HG03097 (cell line): ENCODE data around the gene OSBPL5.

ENCODE experiments used
- ATAC-seq: cut with Tn5 transposase; IDR thresholded peaks from one replicate; pipeline ENCODE4 v1.9.1; 2021; ENCODE audit not compliant: unreplicated experiment, low FRiP score

The OSBPL5 gene

DNA sequence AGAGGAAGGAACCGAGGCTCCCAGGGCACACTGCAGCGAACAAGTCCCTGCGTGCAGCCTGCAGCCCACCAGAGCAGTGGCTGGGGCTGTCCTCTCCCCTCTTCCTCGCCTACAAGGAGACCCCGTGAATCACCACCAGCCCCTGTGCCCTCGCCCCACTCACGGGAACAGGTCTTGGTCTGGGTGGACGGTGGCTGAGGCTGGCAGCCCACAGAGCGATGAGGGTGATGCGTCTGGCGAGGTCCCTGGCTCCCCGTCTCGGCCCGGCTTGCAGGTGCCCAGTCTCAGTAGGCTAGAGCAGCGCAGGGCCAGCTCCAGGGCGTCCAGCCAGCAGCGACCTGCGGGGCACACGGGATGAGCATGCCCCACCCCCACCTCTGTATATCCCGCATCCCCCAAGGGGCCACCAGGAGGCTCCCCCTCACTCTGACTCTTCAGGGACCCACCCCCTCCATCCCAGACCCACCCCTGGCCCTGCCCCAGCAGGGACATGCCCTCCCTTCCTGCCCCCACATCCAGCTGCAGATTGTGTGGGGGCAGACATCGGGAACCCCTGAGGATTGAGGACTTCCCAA is 57.4 kb downstream of the OSBPL5 start:
- no peak for ATAC-seq

DNA sequence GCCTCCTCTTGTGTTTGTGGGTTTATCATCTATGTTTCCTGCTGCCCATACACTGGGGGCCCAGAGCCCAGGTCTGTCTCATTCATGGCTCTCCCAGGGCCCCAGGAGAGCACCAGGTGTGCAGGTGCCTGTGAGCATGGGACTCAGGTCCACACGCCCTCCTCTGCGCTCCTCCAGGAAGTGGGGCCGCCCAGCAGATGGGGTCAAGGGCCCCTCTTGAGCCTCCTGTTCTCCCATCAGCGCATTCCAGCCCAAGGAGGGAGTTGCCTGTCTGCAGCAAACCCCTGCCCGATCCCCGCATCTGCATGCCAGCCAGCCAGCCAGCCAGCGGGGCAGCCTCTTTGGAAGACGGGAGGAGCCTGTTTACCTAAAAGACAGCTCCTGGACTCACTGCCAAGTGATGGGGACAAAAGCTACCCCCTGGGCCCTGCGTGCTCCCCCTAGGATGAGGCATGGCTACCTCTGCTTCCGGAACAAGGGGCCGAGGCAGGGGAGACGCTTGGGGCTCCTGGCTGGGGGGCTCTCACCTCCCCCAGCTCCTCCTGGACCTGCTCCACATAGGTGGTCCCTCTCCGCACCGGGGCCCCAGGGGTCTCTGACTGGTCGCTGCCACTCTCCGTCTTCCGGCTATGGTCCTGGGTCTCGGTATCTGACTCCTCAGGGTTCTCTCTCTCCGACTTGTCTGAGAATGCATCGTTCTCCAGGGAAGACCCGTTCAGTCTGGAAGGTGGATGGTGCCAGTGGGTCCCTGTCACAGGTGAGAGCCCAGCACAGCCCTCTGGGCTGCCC is 58.2 kb downstream of the OSBPL5 start:
- no peak for ATAC-seq

DNA sequence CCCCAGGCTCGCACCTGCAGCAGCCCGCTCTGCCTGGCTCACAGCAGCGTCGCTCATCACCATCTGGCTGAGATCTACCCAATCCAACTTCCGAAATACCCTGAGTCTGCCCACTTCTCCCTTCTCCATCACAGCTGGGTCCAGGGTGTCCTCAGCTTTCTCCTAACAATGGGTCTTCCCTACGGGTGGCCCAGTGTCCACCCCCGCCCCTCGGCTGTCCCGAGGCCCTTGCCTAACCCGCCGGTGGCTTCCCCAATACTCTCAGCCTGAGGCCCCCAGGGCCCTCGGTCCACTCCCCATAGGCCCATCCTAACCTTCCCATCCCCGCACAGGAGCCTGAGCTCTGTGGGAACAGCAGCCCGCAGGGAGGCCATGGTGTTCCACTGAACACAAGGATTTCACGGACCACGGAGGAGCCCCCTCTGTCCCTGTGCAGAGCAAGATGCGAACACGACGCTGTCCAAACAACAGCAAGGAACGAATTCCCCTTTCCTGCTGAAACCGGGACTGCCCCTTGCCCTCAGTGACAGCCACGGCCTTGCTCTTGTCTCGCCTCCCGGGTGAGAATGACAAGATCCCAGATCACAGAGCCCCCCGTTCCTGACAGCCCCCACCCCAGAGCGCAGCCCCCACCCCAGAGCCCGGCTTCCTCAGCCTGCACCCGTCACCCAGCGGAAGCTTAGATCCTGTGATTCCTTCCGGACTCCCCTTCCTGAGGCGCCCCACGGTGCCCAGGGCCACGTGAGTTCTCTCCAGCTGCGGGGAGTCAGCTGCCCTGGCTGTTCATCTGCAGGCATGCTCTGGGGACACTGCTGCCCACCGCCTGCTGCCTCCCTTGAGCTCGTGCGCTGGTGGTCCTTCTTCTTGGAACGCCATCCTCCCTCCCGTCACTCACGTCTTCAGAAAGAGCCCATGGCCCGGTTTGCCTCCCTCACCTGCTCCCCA is 59.0 kb downstream of the OSBPL5 start:
- ATAC-seq = no peak

DNA sequence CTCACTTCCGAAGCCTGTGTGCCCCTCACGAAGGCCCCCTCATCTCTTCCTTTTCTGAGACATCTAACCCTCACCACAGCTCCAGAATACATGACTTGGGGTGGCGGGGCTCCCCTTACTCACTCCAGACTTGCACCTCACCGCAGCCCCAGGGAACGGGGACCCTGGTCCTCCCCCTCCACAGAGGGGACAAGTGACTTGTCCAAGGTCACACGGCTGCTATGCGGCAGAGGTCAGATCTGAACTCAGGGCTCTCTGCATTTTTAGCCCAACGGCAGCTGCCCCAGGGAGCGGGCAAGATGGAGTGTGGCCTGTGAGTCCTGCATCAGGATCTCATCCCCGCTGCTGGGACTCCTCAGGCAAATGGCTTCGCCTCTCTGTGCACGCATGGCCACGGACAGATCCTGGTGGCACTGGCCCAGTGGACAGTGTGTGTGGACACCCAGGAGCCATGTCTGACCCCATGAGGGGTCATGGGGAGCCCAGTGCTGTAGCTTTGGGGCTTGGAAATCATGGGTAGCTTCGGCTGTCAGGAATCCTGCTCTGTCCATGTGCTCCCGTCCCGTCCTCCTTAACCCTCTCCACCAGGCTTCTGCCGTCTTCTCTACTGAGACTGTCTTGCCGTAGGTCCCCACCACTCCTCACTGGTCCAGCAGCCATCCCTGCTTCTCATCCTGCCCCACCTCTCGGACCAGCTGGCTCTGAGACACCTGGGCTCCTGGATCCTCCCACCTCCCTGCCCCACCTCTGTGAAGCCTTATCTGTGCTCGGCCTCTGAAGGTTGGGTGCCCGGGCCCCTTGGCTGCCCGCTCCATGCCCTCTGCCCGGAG is 59.9 kb downstream of the OSBPL5 start:
- ATAC-seq = no peak

DNA sequence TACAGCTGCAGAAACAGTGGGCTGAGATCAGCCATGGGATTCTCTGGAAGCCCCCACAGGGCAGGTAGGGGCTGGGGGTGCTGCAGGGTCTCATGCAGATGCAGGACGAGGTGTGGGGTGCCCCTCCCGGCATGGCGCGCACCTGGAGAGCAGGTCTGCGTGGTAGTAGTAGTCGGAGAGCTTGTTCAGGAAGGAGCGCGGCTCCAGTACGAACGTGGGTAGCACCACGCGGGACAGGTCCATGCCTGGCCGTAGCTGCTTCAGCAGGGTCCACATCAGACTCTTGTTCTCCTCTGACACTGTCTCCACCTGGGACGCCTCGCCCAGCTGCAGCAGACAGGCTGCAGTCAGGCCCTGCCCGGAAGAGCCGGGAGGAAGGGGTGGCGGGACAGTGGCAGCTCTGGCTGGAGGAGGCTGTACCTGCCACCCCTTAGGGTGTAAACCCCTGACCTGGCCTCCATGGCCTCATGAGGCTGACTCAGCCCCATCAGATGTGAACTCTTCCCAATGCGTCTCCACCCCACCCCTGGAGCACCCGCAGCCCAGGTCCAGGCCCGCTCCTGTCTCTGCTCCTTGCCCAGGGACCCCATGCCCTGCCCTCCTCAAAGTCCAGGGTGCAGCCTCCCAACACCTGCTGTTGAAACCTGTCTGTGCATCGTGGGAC is 60.9 kb downstream of the OSBPL5 start:
- ATAC-seq = no peak

DNA sequence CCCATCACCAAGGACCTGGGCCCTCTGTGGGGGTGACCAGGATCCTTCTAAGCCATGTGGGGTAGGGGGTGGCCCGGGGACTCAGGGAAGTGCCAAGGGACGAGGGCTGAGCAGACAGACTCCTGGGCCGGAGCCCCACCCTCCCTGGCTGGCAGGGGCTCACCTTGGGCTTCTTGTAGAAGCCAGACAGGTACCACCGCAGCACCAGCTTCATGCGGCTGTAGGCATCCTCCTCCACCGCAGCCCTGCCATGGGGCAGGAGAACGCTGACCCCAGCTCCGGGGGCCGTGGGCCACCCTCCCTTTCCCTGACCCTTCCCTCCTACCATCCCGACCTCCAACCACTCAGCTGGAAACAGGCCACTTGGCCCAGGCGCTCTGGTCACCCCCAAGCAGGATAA is 62.0 kb downstream of the OSBPL5 start:
- no peak for ATAC-seq

DNA sequence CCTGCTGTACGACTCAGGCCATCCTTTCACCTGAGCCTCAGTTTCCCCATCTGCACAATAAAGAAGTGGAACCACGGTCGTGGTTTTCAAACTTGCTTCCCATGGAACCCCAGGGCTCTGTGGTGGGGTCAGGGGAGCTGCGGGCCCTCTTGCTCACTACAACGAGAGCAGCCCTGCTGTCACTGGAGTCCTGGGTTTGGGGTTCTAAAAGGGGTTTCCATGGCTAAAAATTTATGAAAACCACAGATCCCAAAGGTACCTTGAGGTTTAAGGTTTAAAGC is 62.5 kb downstream of the OSBPL5 start:
- no peak for ATAC-seq

DNA sequence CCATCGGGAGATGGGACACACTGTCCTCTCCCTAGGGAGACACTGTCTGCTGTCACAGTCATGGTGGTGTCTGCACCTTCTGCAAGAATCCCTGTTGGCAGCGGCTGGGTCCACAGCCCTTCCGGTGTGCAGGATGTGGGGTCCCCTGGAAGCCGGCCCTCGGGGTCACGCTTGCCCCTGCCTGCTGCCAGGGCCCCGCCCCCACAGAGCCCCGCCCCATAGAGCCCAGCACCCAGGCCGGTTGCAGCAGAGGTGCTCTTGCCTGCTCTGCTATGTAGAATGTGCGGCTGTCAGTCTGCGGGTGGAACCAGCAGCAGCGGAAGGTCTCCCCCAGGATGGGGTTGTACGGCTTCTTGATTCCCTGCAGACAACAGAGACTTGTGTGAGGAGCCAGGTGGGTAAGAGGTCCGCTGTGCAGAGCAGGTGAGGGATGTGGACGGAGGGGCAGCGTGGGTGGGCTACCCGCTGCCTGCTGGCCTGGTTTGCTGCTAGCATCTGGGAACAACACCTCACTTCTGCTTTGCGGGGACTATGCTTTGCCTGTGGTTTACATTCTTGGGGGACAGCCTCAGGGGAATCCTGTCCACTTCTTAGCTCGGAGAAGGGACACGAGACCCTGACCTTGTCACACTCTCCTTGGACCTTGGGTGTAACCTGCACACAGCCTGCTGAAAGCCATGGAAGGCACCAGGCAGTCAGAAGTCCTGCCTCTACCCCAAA is 63.0 kb downstream of the OSBPL5 start:
- no peak for ATAC-seq

DNA sequence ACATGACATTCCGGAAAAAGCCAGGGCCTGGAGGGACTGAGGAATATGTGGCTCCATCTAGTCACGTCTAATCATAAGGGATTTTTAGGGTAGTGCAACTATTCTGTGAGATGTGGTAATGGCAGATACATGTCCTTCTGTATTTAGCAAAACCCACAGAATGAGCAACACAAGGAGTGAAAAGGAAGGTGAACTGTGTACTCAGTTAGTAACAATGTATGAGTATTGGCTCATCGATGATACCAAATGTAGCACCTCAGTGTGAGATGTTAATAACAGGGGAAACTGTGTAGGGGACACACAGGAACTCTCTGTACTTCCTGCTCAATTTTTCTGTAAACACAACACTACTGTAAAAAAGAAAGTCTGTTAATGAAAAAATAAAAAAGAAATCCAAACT is 65.9 kb downstream of the OSBPL5 start:
- ATAC-seq = no peak

DNA sequence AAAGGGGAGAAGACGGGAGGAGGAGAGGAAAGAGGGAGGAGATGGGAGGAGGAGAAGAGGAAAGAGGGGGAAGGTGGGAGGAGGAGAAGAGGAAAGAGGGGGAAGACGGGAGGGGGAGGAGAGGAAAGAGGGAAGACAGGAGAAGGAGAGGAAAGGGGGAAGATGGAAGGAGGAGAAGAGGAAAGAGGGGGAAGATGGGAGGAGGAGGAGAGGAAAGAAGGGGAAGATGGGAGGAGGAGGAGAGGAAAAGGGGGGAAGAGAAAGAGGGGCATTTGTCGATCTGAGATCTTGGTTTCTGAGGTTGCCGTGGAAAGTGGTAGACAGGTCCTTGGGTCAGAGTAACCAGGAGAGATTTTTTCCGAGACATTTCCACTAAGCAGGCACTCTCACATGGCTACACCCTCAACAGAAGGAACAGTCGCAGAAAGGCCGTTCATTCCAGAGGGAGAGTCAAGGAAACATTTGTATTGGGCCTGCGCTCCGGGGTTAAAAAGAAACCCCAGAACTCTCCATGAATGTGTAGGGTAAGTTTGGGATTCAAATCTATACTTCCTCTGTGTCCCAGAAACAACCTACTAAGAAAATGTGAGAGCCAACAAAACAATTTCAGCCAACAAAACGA is 68.1 kb downstream of the OSBPL5 start:
- ATAC-seq = no peak

DNA sequence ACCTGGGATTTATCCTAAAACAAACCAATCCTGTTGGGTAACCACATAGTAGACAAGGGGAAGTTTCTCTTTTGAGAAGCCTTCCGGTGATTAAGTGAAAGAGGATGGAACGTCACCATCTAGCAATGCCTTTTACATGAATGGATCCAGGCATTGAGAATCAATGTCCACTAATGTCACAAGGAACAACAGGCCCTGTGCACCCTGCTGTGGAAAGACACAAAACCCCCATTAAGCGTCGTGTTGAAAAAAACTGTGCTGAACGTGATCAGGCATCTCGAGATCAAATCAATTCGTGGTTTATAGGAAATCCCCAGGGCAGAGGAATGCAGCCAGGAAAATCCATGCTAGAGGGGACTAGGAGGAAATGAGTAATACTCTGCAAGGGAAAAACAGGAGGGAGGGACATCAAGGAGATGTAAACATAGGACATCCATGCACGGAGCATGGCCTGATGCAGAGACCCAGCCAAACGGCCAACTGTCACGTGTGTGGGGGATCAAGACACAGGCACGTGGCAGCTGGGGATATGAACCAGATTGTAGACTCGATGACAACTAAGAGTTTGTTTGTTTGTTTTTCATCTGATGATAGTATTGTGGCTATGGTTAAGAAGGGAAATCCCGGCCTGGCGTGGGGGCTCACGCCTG is 69.3 kb downstream of the OSBPL5 start:
- ATAC-seq = no peak

DNA sequence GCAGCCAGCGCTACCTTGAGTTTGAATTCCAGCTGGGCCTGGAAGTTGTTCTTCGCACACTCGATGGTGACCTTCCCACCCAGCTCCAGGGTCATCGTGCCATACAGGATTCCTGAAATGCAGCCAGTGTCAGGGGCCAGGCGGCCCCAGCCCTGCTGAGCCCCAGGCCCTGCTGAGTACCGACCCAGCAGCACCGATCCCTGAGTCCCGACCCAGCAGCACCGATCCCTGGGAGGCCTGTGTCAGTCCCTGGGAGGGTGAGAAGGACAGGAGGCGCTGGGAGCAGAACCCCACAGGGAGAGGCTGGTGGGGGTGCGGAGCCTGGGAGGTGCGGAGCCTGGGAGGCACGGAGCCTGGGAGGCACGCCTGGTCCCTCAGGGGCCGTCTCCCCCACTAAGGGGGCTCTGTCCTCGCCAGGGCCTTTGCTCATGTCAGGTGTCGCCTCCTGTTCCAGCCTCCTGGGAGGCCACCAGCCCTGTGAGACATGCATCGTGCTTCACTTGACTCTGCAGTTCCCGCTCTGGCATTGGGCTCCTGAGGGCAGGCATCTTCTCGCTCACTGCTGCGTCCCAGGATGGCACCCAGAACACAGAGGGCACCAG is 70.8 kb downstream of the OSBPL5 start:
- ATAC-seq = no peak

DNA sequence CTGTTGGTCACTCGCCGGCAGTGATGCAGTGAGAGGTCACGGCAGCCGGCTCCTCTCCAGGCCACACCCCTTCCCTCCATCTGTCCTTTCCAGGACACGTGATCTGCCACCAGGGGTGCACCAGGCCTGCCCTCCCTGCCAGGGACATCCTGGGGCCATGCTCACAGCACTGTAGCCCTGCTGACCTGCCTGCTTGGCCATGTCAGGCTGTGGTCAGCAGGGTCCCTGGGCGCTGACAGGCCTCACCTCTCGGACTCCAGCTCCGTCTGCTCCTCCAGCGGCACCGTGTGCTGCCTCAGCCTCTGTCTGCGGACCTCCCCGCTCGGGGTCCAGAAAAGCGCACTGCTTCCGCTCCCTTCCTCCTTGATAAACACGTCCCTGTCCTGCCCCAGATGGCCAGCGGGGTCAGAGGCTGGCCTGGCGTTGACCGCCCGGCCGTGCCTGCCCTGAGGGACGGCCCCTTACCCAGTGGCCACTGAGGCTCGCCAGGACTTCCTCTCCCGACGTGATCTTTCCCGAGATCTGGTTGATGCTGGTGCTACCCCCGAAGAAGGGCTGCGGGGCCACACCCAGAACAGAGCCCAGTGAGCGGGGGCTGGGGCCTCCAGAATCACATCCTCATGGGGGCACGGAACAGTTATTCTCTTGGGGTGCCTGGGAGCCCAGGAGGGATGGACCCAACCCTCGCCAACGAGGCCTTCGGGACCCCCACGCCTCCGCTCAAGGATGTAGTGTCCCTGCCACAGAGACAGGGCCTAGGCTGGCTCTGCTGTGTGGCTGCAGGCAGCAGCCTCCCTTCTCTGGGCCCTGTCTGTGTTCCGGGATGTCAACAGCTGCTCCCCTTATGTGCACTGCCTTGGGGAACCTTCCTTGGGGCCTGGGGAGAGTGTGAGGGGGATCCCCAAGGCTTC is 71.6 kb downstream of the OSBPL5 start:
- ATAC-seq = no peak

DNA sequence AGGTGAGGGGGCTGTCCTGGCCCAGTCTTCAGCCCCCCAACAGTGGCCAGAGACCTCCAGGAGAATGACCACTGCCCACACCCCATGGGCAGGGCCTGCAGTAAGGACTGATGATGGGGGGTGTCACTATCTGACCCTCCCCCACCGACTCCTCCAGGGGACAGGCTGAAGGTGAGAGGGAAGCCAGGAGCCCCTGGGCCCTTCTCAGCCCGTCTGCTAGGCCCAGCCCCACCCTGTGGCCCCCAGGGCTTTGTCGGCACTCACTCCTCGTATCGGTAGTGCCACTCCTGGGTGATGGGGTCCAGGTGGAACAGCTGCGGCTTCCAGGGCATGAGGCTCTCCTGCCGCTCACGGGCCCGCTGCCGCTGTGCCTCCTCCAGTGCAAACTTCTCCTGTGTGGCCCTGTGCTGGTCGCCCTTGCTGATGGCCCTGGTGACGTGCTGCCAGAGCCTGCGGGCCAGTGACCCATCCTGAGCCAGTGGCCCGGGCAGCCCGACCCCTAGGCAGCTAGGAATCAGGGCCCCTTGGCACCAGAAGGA is 72.4 kb downstream of the OSBPL5 start:
- no peak for ATAC-seq

DNA sequence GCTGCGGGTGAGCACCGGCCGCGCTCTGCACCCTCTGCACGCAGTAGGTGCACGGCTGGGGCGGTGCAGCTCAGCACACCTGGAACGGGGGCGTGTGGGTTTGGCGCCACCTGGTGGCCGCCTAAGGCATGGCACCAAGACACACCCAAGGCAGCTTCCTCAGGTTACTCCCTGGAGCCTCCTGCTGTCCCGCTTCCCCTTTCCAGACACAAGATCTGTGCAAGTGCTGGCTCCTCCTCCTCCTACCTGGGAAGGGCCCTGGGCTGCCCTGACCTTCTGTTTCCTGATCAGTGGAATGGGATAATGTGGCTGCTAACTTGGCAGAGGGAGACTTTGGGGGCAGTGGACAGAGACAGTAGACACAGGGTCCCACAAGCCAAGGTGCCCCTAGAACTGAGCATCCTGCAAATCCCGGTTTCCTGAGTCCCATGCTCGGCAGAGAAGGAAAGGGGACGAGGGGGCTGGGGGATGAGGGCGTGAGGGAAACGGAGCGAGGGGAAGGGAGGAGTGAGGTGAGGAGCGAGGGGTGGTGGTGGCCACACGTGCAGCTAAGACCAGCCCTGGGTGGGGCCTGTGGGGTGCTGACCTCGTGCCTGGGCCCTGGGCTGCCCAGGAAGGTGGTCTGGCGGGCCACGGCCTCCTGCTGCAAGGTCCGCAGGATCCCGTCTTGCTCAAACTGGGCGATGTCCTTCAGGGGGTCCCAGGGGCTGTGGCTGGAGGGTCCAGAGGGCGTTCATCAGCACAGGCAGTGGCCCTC is 73.1 kb downstream of the OSBPL5 start:
- no peak for ATAC-seq

DNA sequence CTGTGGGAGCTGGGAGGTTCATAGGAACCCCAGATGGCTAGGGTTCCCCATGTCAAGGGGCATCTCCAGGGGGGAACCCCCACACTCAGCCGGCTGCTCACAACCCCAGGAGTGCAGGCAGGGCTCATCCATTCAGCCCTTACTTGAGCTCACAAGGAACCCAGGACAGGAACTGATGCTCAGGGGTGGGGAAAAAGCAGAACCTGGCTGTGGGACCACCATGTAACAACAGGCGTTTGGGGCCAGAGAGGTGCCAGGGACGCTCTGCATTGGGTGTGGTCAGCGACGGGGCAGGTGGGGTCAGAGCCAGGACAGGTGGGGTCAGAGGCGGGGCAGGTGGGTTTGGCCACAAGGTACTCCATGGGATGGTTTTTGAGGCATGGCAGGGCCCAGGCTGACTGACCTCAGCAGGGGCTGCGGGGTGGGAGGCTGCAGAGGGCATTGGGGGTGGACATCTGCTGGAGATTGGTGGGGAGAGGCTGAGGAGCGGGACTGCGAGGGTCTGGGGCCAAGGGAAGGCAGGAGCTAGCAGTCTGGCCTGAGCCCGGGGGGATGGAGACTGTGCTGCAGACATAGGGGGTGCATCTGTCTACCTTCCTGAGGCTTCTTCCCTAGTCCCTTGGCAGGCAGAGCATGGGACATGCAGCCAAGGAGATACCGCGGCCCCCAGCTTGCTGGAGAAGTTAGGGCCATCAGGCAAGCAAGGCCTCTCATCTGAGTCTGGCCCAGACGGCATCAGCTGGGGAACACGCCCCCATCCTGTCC is 73.8 kb downstream of the OSBPL5 start:
- ATAC-seq = no peak
